KMS-11 (cell line): ENCODE data around the gene ANXA2R.
"Not testable (repeated sequence)": the region's sequence is repeated elsewhere in the genome, so short reads cannot be mapped to it uniquely, and the experiment has no call there.

Source experiments
- H2AFZ ChIP-seq: fragments of 200-600 bp; sonication (generic); 2 replicates; pipeline ENCODE4 v1.6.1; 2016; ENCODE audit warnings: antibody characterized with exemption, mixed run types, low read depth
- H3K27ac ChIP-seq: fragments of 200-600 bp; sonication (generic); 2 replicates; pipeline ENCODE4 v1.6.1; 2016; ENCODE audit warnings: mild to moderate bottlenecking, mixed run types
- H3K27me3 ChIP-seq: fragments of 200-600 bp; sonication (generic); 2 replicates; pipeline ENCODE4 v1.6.1; 2017; ENCODE audit warnings: mild to moderate bottlenecking, low read depth, mixed run types, moderate library complexity; ENCODE audit not compliant: insufficient read depth
- H3K36me3 ChIP-seq: fragments of 200-600 bp; sonication (generic); 2 replicates; pipeline ENCODE4 v1.6.1; 2017; ENCODE audit warnings: mild to moderate bottlenecking, mixed run types; ENCODE audit not compliant: insufficient read depth
- H3K4me1 ChIP-seq: fragments of 200-600 bp; sonication (generic); 2 replicates; pipeline ENCODE4 v1.6.1; 2016; ENCODE audit warnings: mild to moderate bottlenecking, low read depth, mixed run types; ENCODE audit not compliant: poor library complexity, severe bottlenecking
- H3K4me2 ChIP-seq: fragments of 200-600 bp; sonication (generic); 2 replicates; pipeline ENCODE4 v1.7.0; 2016; ENCODE audit warnings: mild to moderate bottlenecking, mixed run types
- H3K4me3 ChIP-seq: fragments of 200-600 bp; sonication (generic); IDR thresholded peaks from 2 replicates; pipeline ENCODE4 v1.6.1; 2017; ENCODE audit warnings: low read depth, low read length, mixed read lengths; ENCODE audit not compliant: insufficient read depth
- H3K79me2 ChIP-seq: fragments of 200-600 bp; sonication (generic); 2 replicates; pipeline ENCODE4 v1.6.1; 2016; ENCODE audit warnings: low read depth, mixed run types; ENCODE audit not compliant: insufficient read depth
- H3K9ac ChIP-seq: fragments of 200-600 bp; sonication (generic); 2 replicates; pipeline ENCODE4 v1.6.1; 2016; ENCODE audit warnings: mild to moderate bottlenecking, mixed run types
- H4K20me1 ChIP-seq: fragments of 200-600 bp; sonication (generic); 2 replicates; pipeline ENCODE4 v1.6.1; 2016; ENCODE audit warnings: mild to moderate bottlenecking, mixed run types; ENCODE audit not compliant: insufficient read depth
- TF ChIP-seq, protein P1 (sequence below): fragments of 200-600 bp; sonication (generic); conservative IDR thresholded peaks from 2 replicates; pipeline ENCODE4 v1.6.1; 2017; ENCODE audit warnings: low read depth, mild to moderate bottlenecking, antibody characterized with exemption, low read length, moderate library complexity, mixed read lengths

Gene ANXA2R, protein sequence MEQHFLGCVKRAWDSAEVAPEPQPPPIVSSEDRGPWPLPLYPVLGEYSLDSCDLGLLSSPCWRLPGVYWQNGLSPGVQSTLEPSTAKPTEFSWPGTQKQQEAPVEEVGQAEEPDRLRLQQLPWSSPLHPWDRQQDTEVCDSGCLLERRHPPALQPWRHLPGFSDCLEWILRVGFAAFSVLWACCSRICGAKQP

DNA sequence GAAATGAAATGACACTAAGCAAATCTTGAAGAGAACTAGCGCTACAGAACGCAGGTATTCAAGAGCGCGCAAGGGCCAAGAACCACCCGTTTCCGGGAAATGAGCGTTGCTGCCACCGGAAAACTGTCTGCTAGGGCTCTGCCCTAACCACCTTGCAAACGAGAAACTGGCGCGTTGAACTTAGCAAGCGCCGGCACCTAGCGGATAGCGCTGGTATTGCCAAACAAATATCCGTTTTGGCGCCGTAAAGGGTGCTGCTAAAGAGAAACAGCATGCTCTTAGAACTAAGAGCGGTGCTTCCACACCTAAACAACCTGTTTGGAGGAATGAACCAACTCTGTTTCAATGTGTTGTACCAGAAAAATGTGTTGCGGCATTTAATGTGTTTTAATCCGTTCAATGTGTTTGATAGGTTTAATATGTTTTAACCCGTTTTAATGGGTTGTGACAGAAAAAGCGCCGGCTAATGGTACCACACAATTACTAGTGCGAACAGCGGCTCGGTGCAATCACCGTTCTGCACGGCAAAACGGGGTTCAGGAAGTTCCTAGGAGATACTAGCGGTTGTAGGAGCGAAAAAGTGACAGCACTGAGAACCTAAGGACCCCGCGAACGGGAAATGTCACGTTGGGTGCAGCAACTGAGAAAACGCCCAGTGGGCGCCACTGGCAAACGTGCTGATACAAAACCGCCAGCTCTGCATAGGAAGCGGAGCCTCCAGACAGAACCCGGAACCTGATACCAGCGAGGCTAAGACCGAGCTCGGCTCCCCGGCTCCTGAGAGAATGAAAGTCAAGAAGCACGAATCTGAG, at the start of gene ANXA2R:
Gene ANXA2R, minus strand, starts transcription at position 33 of the 812 bp plus-strand sequence. CDS start 273 bp downstream, outside the sequence.
- no peaks in the 10 kb centered on the region; the same call in 1 of the 2 replicates for H3K79me2 ChIP-seq
- H3K9ac ChIP-seq: peak within 1 kb of the TSS; percentile 97
- H4K20me1 ChIP-seq: no peaks in the 10 kb centered on the region
- H3K27ac ChIP-seq: peak within 1 kb of the TSS; percentile 99
- H2AFZ ChIP-seq: peak within 1 kb of the TSS; percentile 72
- no peaks in the 10 kb centered on the region for H3K36me3 ChIP-seq
- TF ChIP-seq, protein P1, sequence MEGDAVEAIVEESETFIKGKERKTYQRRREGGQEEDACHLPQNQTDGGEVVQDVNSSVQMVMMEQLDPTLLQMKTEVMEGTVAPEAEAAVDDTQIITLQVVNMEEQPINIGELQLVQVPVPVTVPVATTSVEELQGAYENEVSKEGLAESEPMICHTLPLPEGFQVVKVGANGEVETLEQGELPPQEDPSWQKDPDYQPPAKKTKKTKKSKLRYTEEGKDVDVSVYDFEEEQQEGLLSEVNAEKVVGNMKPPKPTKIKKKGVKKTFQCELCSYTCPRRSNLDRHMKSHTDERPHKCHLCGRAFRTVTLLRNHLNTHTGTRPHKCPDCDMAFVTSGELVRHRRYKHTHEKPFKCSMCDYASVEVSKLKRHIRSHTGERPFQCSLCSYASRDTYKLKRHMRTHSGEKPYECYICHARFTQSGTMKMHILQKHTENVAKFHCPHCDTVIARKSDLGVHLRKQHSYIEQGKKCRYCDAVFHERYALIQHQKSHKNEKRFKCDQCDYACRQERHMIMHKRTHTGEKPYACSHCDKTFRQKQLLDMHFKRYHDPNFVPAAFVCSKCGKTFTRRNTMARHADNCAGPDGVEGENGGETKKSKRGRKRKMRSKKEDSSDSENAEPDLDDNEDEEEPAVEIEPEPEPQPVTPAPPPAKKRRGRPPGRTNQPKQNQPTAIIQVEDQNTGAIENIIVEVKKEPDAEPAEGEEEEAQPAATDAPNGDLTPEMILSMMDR: peak; percentile 88
- peak within 1 kb of the TSS; percentile 62 for H3K4me3 ChIP-seq
- no peaks in the 10 kb centered on the region for H3K27me3 ChIP-seq
- peak within 1 kb of the TSS; percentile 96 for H3K4me2 ChIP-seq
- peaks cover 9% of the 10 kb centered on the region for H3K4me1 ChIP-seq

DNA sequence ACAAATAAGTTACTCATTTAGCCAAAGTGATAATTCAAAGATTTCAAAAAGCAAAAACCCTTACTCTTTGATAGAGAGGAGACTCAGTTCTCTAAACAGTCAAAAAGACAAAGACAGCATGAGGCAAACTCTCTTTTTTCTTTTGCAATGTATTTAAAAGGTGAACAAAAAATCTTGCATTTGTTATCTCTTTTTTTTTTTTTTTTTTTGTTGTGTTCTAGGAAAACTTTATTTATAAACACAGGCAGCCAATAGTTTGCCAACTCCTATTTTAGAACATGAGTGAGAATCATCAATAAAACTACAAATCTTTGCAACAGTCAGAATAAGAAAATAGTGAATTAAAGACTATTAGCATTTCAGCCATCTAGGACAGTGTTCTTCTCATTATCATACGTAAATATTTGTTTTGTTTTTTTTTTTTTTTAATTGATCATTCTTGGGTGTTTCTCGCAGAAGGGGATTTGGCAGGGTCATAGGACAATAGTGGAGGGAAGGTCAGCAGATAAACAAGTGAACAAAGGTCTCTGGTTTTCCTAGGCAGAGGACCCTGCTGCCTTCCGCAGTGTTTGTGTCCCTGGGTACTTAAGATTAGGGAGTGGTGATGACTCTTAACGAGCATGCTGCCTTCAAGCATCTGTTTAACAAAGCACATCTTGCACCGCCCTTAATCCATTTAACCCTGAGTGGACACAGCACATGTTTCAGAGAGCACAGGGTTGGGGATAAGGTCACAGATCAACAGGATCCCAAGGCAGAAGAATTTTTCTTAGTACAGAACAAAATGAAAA, 46.2 kb upstream of the ANXA2R start:
- not testable (repeated sequence) for H3K9ac ChIP-seq, H2AFZ ChIP-seq, H3K4me1 ChIP-seq, H3K36me3 ChIP-seq, H4K20me1 ChIP-seq, H3K27me3 ChIP-seq, H3K27ac ChIP-seq, H3K79me2 ChIP-seq, H3K4me3 ChIP-seq, H3K4me2 ChIP-seq

DNA sequence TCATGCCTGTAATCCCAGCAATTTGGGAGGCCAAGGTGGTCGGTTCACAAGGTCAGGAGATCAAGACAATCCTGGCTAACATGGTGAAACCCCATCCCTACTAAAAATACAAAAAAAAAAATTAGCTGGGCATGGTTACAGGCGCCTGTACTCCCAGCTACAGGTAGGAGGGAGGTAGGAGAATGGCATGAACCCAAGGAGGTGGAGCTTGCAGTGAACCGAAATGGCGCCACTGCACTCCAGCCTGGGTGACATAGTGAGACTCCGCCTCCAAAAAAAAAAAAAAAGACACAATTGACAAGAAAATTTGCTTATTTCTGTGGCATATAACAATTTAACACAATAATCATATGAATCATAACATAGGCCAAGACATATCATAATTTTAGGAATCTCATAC, 45.3 kb upstream of the ANXA2R start:
- H3K79me2 ChIP-seq: no peaks in the 10 kb centered on the region
- TF ChIP-seq, protein P1: no peak
- no peaks in the 10 kb centered on the region for H3K4me1 ChIP-seq
- no peaks in the 10 kb centered on the region for H3K36me3 ChIP-seq
- no peak overlapping the region for H3K9ac ChIP-seq
- no peaks in the 10 kb centered on the region for H4K20me1 ChIP-seq
- no peak overlapping the region for H3K4me3 ChIP-seq
- H3K27ac ChIP-seq: no peak overlapping the region
- H2AFZ ChIP-seq: no peak overlapping the region
- H3K27me3 ChIP-seq: no peaks in the 10 kb centered on the region
- H3K4me2 ChIP-seq: no peak overlapping the region

DNA sequence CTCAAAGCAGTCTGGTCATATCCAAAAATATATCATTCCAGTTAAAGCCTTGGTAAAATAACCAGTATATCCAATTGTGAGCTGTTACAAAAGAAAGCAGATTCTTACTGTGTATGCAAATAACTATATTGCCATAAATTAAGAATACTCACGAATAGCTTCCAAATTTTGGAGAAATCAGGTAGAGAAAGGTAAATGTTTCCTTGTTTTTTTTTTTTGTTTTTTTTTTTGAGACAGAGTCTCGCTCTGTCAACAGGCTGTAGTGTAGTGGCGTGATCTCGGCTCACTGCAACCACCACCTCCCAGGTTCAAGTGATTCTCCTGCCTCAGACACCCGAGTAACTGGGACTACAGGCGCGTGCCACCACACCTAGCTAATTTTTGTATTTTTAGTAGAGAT, 44.3 kb upstream of the ANXA2R start:
- not testable (repeated sequence) for H3K27me3 ChIP-seq, H2AFZ ChIP-seq, H3K4me1 ChIP-seq, H3K9ac ChIP-seq, H3K4me3 ChIP-seq, H3K4me2 ChIP-seq, H3K36me3 ChIP-seq, H3K27ac ChIP-seq, H3K79me2 ChIP-seq, H4K20me1 ChIP-seq

DNA sequence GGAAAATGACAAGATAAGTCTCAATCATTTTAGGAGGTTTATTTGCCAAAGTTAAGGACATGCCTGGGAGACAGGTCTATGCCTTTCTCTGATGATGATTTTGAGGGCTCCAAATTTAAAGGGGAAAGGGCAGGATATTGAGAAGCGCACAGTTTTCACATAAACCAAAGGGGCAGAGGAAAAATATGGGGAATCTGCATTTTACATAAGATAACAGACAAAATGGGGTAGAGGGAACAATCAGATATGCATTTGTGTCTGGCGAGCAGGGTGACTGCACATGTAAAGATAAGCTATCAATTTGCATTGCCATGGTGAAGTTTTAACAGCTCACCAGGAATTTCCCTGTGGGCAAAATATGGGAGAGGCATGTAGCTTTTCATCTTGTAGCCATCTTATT, 41.2 kb upstream of the ANXA2R start:
- not testable (repeated sequence) for H3K4me1 ChIP-seq, H3K4me3 ChIP-seq, H3K9ac ChIP-seq, H4K20me1 ChIP-seq, H3K36me3 ChIP-seq, H3K27ac ChIP-seq, H2AFZ ChIP-seq, H3K27me3 ChIP-seq, H3K79me2 ChIP-seq, H3K4me2 ChIP-seq
